ENCODE results near the gene LEP.
"Not testable (repeated sequence)": the region's sequence is repeated elsewhere in the genome, so short reads cannot be mapped to it uniquely, and the experiment has no call there.

The LEP gene

GRCh38 chr7:128287556-128287955 lies 46.5 kb downstream of the LEP start:
- TF ChIP-seq CTCF (IDR thresholded peaks at IDR 0.05): no peak
- TF ChIP-seq ZFX (IDR thresholded peaks at IDR 0.05; ENCODE audit: borderline replicate concordance): no peak
- H3K27ac ChIP-seq: no peak overlapping the region

GRCh38 chr7:128298004-128298403 lies 56.9 kb downstream of the LEP start:
- H3K27ac ChIP-seq: not testable (repeated sequence)

GRCh38 chr7:128299109-128299607 lies 58.1 kb downstream of the LEP start:
- H3K27ac ChIP-seq: no peak overlapping the region

GRCh38 chr7:128302139-128302538 lies 61.1 kb downstream of the LEP start:
- TF ChIP-seq CTCF (IDR thresholded peaks at IDR 0.05) (no peak), ZFX (IDR thresholded peaks at IDR 0.05; ENCODE audit: borderline replicate concordance) (no peak)
- no peak overlapping the region for H3K27ac ChIP-seq

More at GRCh38 chr7:128299109-128299607, 58.1 kb downstream of the LEP start:
- TF ChIP-seq CTCF (IDR thresholded peaks at IDR 0.05) (no peak), ZFX (IDR thresholded peaks at IDR 0.05; ENCODE audit: borderline replicate concordance) (no peak)

GRCh38 chr7:128303133-128303532 lies 62.1 kb downstream of the LEP start:
- TF ChIP-seq ZFX (IDR thresholded peaks at IDR 0.05; ENCODE audit: borderline replicate concordance) (no peak), CTCF (IDR thresholded peaks at IDR 0.05) (no peak)
- no peak overlapping the region for H3K27ac ChIP-seq

GRCh38 chr7:128303643-128304042 lies 62.6 kb downstream of the LEP start:
- no peak overlapping the region for H3K27ac ChIP-seq
- TF ChIP-seq CTCF (IDR thresholded peaks at IDR 0.05) (no peak), ZFX (IDR thresholded peaks at IDR 0.05; ENCODE audit: borderline replicate concordance) (no peak)

GRCh38 chr7:128304212-128304611 lies 63.1 kb downstream of the LEP start:
- TF ChIP-seq CTCF (IDR thresholded peaks at IDR 0.05): no peak
- no peak for TF ChIP-seq ZFX (IDR thresholded peaks at IDR 0.05; ENCODE audit: borderline replicate concordance)
- H3K27ac ChIP-seq: no peak overlapping the region

GRCh38 chr7:128307061-128307460 lies 66.0 kb downstream of the LEP start:
- TF ChIP-seq ZFX (IDR thresholded peaks at IDR 0.05; ENCODE audit: borderline replicate concordance) (no peak), CTCF (IDR thresholded peaks at IDR 0.05) (no peak)
- no peak overlapping the region for H3K27ac ChIP-seq
